ENCODE data around the gene IMPACT. TPM values are rescaled to one million over a fixed set of nuclear protein-coding genes. Genes with fewer than 3 reads are reported as not detected.
A peak's percentile ranks its signal among the peaks of the same experiment; 100 is the strongest.

The IMPACT gene
- polyA plus RNA-seq, 2 of the 4 experiments (the other 2 are of a cell fraction), result 10.9 to 27.1 TPM

DNA sequence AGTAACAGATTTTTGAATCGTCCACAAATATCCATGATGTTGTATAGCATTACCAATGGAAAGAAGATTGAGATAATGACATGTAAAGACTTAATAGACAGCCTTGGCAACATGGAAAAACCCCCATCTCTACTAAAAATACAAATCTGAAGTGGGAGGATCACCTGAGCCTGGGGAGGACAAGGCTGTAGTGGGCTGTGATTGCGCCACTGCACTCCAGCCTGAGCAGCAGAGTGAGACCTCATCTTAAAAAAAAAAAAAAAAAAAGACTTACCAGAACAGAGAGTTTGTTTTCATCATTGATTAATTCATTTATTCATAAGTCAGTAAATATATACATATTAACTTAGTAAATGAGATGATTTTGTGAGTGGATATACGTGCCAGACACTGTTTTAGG, 21.9 kb upstream of the IMPACT start (continued):
- no peak for TF ChIP-seq CTCF (IDR thresholded peaks at IDR 0.05)

DNA sequence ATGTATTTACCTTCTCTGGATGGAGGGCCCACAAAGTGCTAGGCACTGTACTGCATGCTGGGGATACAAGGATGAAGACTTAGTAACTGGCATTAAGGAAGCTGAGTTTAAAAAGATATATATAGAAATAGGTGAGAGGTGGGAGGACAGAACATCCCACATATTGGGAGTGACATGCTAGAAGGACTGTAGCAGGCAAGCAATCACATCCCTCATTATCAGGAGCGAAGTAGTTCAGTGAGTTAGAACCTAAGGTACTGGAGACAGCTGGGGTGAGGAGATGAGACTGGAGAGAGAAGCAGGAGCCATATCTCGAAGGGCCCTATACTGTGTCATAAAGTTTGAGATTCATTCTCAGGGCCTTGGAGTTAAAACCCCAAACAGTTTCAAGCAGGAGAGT, 18.0 kb upstream of the IMPACT start:
- Histone ChIP-seq H3K9me3 (no peaks in the 10 kb centered on the region), H3K27ac (no peak overlapping the region), H3K4me2 (no peak overlapping the region), H3K4me3 (no peak overlapping the region), H3K4me1 (no peaks in the 10 kb centered on the region)
- FAIRE-seq (no peak), DNase-seq (ENCODE audit: low read depth in 1 of 2, low spot score in 1 of 2) (no peak), ATAC-seq (no peak)
- CTCF ChIA-PET, result no interaction called here
- WGBS (ENCODE audit: missing lambda C conversion rate), result 18% methylated on average over 2 of the region's 2 CpGs
- POLR2A ChIA-PET, result no interaction called here
- TF ChIP-seq HOXA7 (CRISPR knock-in tag; IDR thresholded peaks at IDR 0.05) (no peak), NFE2L2 (conservative IDR thresholded peaks at IDR 0.05; ENCODE audit: low read length) (no peak), PBX3 (IDR thresholded peaks at IDR 0.05) (no peak), POLR2AphosphoS2 (conservative IDR thresholded peaks at IDR 0.05; ENCODE audit: low read length) (no peak), JUNB (IDR thresholded peaks at IDR 0.05) (no peak), TFCP2L1 (CRISPR knock-in tag; IDR thresholded peaks at IDR 0.05) (no peak), CBX8 (IDR thresholded peaks at IDR 0.05) (no peak), MAZ (IDR thresholded peaks at IDR 0.05; ENCODE audit: borderline replicate concordance, low read depth, low read length) (no peak), JUN (IDR thresholded peaks at IDR 0.05) (no peak)

GRCh38 chr18:24413148-24413547, 13.3 kb upstream of the IMPACT start:
- POLR2A ChIA-PET, result interaction anchor here (0.6 kb wide), 1 partner anchor 15 kb away, joined by 3 read pairs; the partner anchor contains the start of gene OSBPL1A
- Histone ChIP-seq H3K9me3 (no peaks in the 10 kb centered on the region), H3K27ac (no peak overlapping the region), H3K4me1 (no peaks in the 10 kb centered on the region), H3K4me3 (no peak overlapping the region), H3K4me2 (no peak overlapping the region)
- FAIRE-seq, result no peak
- TF ChIP-seq CTCF (IDR thresholded peaks at IDR 0.05) (no peak), RCOR1 (IDR thresholded peaks at IDR 0.05; ENCODE audit: low read depth, low read length) (no peak), SREBF2 (IDR thresholded peaks at IDR 0.05) (no peak), RAD21 (conservative IDR thresholded peaks at IDR 0.05 in 1 of 2, IDR thresholded peaks at IDR 0.05 in 1 of 2) (peak in 1 of 2 experiments; percentile 17; a peak in 1 of 5 replicates), MAX (IDR thresholded peaks at IDR 0.05) (no peak), POLR2A (IDR thresholded peaks at IDR 0.05; ENCODE audit: low read length) (no peak), EHF (CRISPR knock-in tag; IDR thresholded peaks at IDR 0.05) (no peak), MAFK (IDR thresholded peaks at IDR 0.05; ENCODE audit: partially characterized antibody) (no peak)
- 96% methylated on average over 2 of the region's 2 CpGs for WGBS (ENCODE audit: missing lambda C conversion rate)
- CTCF ChIA-PET, result interaction anchor here (1.0 to 1.6 kb wide), 6 partner anchors 12 to 236 kb away, joined by 3 to 5 read pairs (median 4); no protein-coding TSS in a partner anchor
- peak in 1 of 2 experiments; percentile 36; a peak in 1 of 6 replicates for ATAC-seq
- DNase-seq (ENCODE audit: low read depth in 1 of 2, low spot score in 1 of 2), result peak in 1 of 2 experiments; percentile 9
